HepG2 (cell line): ENCODE data around the gene VDAC2. TPM values are rescaled to one million over a fixed set of nuclear protein-coding genes. Genes with fewer than 3 reads are reported as not detected.

ENCODE experiments used
- ATAC-seq: fragments of 200-7000 bp; cut with Tn5 transposase; 3 replicates; pipeline ENCODE4 v1.9.1; 2020; ENCODE audit warnings: mild to moderate bottlenecking, moderate library complexity
- BruUV-seq: library from RNA; stranded (reverse); fragments of 400-500 nt; replicated peaks from 2 replicates; lab custom pipeline; 2021; lab: Mats Ljungman, UMichigan
- CTCF ChIA-PET: fragments of 300-600 bp; formaldehyde crosslinking; extraction: SDS; loops from one replicate; lab custom pipeline; 2021; ENCODE audit warnings: low total read pairs, inconsistent platforms, low intra/inter-chr PET ratio; lab: Yijun Ruan, JAX
- POLR2A ChIA-PET: fragments of 350-600 bp; sonication (Branson Sonifier 250); formaldehyde crosslinking; loops from one replicate; lab custom pipeline; 2020; ENCODE audit warnings: antibody characterized with exemption, inconsistent platforms; lab: Yijun Ruan, JAX
- DNase-seq: peaks from one replicate; pipeline ENCODE4 v3.0.0-alpha.2; 2015; ENCODE audit warnings: low spot score
- FAIRE-seq: peaks from 3 replicates; lab custom pipeline; 2011; peaks lifted over from hg19 to GRCh38; lab: Jason Lieb, UNC
- H2AFZ ChIP-seq: one replicate; pipeline ENCODE4 v1.6.1; 2011; ENCODE audit warnings: low read length, inconsistent platforms
- H3K27ac ChIP-seq: fragments of 300-600 bp; 3 replicates; pipeline ENCODE4 v1.8.0; 2011; ENCODE audit warnings: mixed run types, mild to moderate bottlenecking, mixed read lengths, low read length, inconsistent platforms; ENCODE audit not compliant: insufficient read depth; ENCODE audit errors: extremely low read length
- H3K27me3 ChIP-seq, 2 experiments: fragments of 200-600 bp in 1 of 2; 2 replicates in 1 of 2; 3 replicates in 1 of 2; pipeline versions ENCODE4 v1.6.0 to v1.8.0; 2011; ENCODE audit warnings: low read length in 2 of 2, mild to moderate bottlenecking in 2 of 2, moderate library complexity in 2 of 2, inconsistent platforms in 1 of 2; ENCODE audit not compliant: insufficient read depth in 2 of 2, control insufficient read depth in 1 of 2
- H3K36me3 ChIP-seq, 2 experiments: fragments of 200-600 bp in 1 of 2; replicated peaks in 1 of 2; 2 replicates in 1 of 2; 3 replicates in 1 of 2; pipeline versions ENCODE4 v1.5.1 to v1.8.0; 2011; ENCODE audit warnings: low read length in 2 of 2, inconsistent platforms in 1 of 2; ENCODE audit not compliant: insufficient read depth in 2 of 2, control insufficient read depth in 1 of 2
- H3K4me1 ChIP-seq: 2 replicates; pipeline ENCODE4 v1.5.1; 2012; ENCODE audit warnings: low read length, inconsistent platforms; ENCODE audit not compliant: insufficient read depth
- H3K4me2 ChIP-seq: 2 replicates; pipeline ENCODE4 v1.6.0; 2011; ENCODE audit warnings: low read depth, low read length, inconsistent platforms
- H3K4me3 ChIP-seq, 3 experiments: fragments of 200-600 bp in 1 of 3; sonication (generic), shearing (Covaris generic) in 1 of 3; replicated peaks in 1 of 3; 2 replicates each; pipeline ENCODE4 v1.5.1; 2011 to 2016; ENCODE audit warnings: low read length in 3 of 3, inconsistent platforms in 2 of 3, low read depth in 2 of 3, mild to moderate bottlenecking in 2 of 3, control low read depth in 1 of 3, mixed read lengths in 1 of 3; ENCODE audit not compliant: insufficient read depth in 1 of 3
- H3K79me2 ChIP-seq: one replicate; pipeline ENCODE4 v1.6.1; 2011; ENCODE audit warnings: low read length, inconsistent platforms; ENCODE audit not compliant: insufficient read depth
- H3K9ac ChIP-seq: 2 replicates; pipeline ENCODE4 v1.6.0; 2011; ENCODE audit warnings: mild to moderate bottlenecking, low read depth, low read length, inconsistent platforms; ENCODE audit not compliant: insufficient read depth
- H3K9me3 ChIP-seq: 2 replicates; pipeline ENCODE4 v1.5.1; 2012; ENCODE audit warnings: mild to moderate bottlenecking, low read length
- H4K20me1 ChIP-seq: 2 replicates; pipeline ENCODE4 v1.6.0; 2011; ENCODE audit warnings: inconsistent platforms, mild to moderate bottlenecking, low read length, moderate library complexity; ENCODE audit not compliant: insufficient read depth
- ARID5B ChIP-seq: IDR thresholded peaks from 2 replicates; pipeline ENCODE4 v1.4.0; 2020; ENCODE audit warnings: mild to moderate bottlenecking, missing genetic modification reagents
- BCL6 ChIP-seq: IDR thresholded peaks from 2 replicates; pipeline ENCODE4 v1.6.1; 2016; ENCODE audit warnings: missing genetic modification reagents, missing compliant biosample characterization
- FOXO1 ChIP-seq: sonication (generic); formaldehyde crosslinking; IDR thresholded peaks from 2 replicates; pipeline ENCODE4 v1.4.0; 2020; ENCODE audit warnings: missing genetic modification reagents
- PAWR ChIP-seq: sonication (generic); formaldehyde crosslinking; IDR thresholded peaks from 2 replicates; pipeline ENCODE4 v1.4.0; 2020; ENCODE audit warnings: missing genetic modification reagents, mild to moderate bottlenecking, borderline replicate concordance
- ZNF136 ChIP-seq: sonication (generic); formaldehyde crosslinking; IDR thresholded peaks from 2 replicates; pipeline ENCODE4 v1.8.1; 2022; ENCODE audit warnings: low read depth, mild to moderate bottlenecking, moderate library complexity, missing genetic modification reagents
- ZNF264 ChIP-seq: sonication (generic); formaldehyde crosslinking; IDR thresholded peaks from 2 replicates; pipeline ENCODE4 v1.4.0; 2020; ENCODE audit warnings: missing genetic modification reagents
- ZNF282 ChIP-seq: fragments of 450-650 bp; IDR thresholded peaks from 2 replicates; pipeline ENCODE4 v1.6.1; 2018; ENCODE audit not compliant: partially characterized antibody
- ZNF451 ChIP-seq: sonication (generic); formaldehyde crosslinking; IDR thresholded peaks from 2 replicates; pipeline ENCODE4 v1.5.0; 2020; ENCODE audit warnings: mild to moderate bottlenecking, missing genetic modification reagents
- WGBS: methylation state at CpG from one replicate; pipeline ENCODE4 v1.1.6; 2017; ENCODE audit warnings: low lambda C conversion rate; 5-methylcytosine and 5-hydroxymethylcytosine counted together
- in situ Hi-C: cut with HindIII; loops from 2 replicates; pipeline ENCODE4 v1.10.0; 2017; ENCODE audit warnings: low pct_unique_long_range_greater_than_20kb; ENCODE audit not compliant: extremely low pct_ligation_motif_present
- intact Hi-C: fragments of 100-400 bp; cut with micrococcal nuclease; formaldehyde crosslinking; loops from one replicate; pipeline ENCODE4 v1.10.0; 2022; ENCODE audit not compliant: unreplicated experiment
- polyA plus RNA-seq, 8 experiments: library from polyadenylated mRNA; depleted of rRNA in 3 of 8; stranded (reverse) in 7 of 8; unstranded in 1 of 8; fragments of >200 nt; fragmentation: Illumina TruSeq in 4 of 8; extraction: Trizol in 4 of 8; gene quantifications; 2 replicates each; pipeline versions ENCODE4 v1.2.1 to v1.2.3, GENCODE V29; 2011 to 2016; ENCODE audit warnings: low read depth in 4 of 8, missing spikeins in 1 of 8, mixed read lengths in 1 of 8; ENCODE audit not compliant: insufficient read depth in 1 of 8
- total RNA-seq, 5 experiments: library from RNA; depleted of rRNA; stranded (reverse); fragments of >200 nt; fragmentation: Illumina TruSeq; extraction: Trizol; gene quantifications; 2 replicates each; pipeline ENCODE4 v1.2.3, GENCODE V29; 2016; ENCODE audit warnings: low read depth in 1 of 5

The VDAC2 gene
- total and polyA plus RNA-seq, 2 of the 13 experiments (the other 11 are each of a cell fraction or from before 2014, with no cell fraction given), result 67.9 to 222 TPM

GRCh38 chr10:75212343-75212742 lies 1.7 kb downstream of the VDAC2 start:
- intact Hi-C loops (no loop called here), in situ Hi-C loops (no loop called here)
- Histone ChIP-seq H3K79me2 (peaks cover 56% of the 10 kb centered on the region), H3K27me3 (no peaks in the 10 kb centered on the region; a peak in 1 of 5 replicates), H3K9ac (peak overlapping the region; percentile 96), H3K36me3 (peaks cover 6 to 42% of the 10 kb centered on the region in 2 experiments), H3K4me3 (peak overlapping the region; percentile 80 to 91 (median 90)), H3K9me3 (no peaks in the 10 kb centered on the region), H2AFZ (no peak overlapping the region), H3K27ac (no peak overlapping the region), H4K20me1 (peaks cover 27% of the 10 kb centered on the region), H3K4me2 (peak overlapping the region; percentile 80), H3K4me1 (peaks cover 82% of the 10 kb centered on the region)
- TF ChIP-seq ZNF136 (CRISPR knock-in tag) (no peak), ZNF451 (no peak), ZNF282 (no peak), ZNF264 (CRISPR knock-in tag) (no peak), PAWR (CRISPR knock-in tag) (no peak)
- no TSS peak for BruUV-seq
- ATAC-seq (no peak), FAIRE-seq (no peak), DNase-seq (no peak)
- ChIA-PET POLR2A (interaction anchor here (2.8 to 4.8 kb wide), 2 partner anchors 13 to 14 kb away, joined by 11 to 55 read pairs; no protein-coding TSS in a partner anchor), CTCF (no interaction called here)
- 83% methylated on average over 6 of the region's 6 CpGs for WGBS

GRCh38 chr10:75220274-75220673 lies 9.7 kb downstream of the VDAC2 start:
- peaks cover 72% of the 10 kb centered on the region for H3K4me1 ChIP-seq
- ChIA-PET POLR2A (interaction anchor here (1.0 kb wide), 1 partner anchor 9 kb away, joined by 4 read pairs; the partner anchor contains the start of gene VDAC2), CTCF (no interaction called here)
- DNase-seq, result no peak
- H3K4me2 ChIP-seq, result no peak overlapping the region
- H3K9ac ChIP-seq, result no peak overlapping the region
- H3K27me3 ChIP-seq, result no peaks in the 10 kb centered on the region; a peak in 1 of 5 replicates
- BruUV-seq, result no TSS peak
- TF ChIP-seq BCL6 (CRISPR knock-in tag), result peak; percentile 86
- TF ChIP-seq ARID5B (CRISPR knock-in tag), result 0 out of 2 replicates have a peak, but pooled peaks have one; percentile 12
- TF ChIP-seq FOXO1 (CRISPR knock-in tag), result no peak
- WGBS, result 98% methylated on average over 4 of the region's 4 CpGs
- in situ Hi-C loops (no loop called here), intact Hi-C loops (no loop called here)
- peaks cover 43% of the 10 kb centered on the region; the same call in 1 of the 2 replicates for H4K20me1 ChIP-seq
- no peak for FAIRE-seq
- no peak overlapping the region for H3K27ac ChIP-seq
- no peak overlapping the region for H2AFZ ChIP-seq
- peaks cover 33 to 80% of the 10 kb centered on the region in 2 experiments for H3K36me3 ChIP-seq
- no peak overlapping the region for H3K4me3 ChIP-seq
- no peak; the same call in 2 of the 3 replicates for ATAC-seq
- no peaks in the 10 kb centered on the region for H3K9me3 ChIP-seq
- H3K79me2 ChIP-seq, result peaks cover 69% of the 10 kb centered on the region
